HG03520 (cell line): ENCODE measurements around the gene LGALS4.
"Not testable (repeated sequence)": the region's sequence is repeated elsewhere in the genome, so short reads cannot be mapped to it uniquely, and the experiment has no call there.

Source experiments
- ATAC-seq: cut with Tn5 transposase; IDR thresholded peaks from one replicate; pipeline ENCODE4 v1.9.1; 2021; ENCODE audit warnings: mild to moderate bottlenecking, moderate library complexity; ENCODE audit not compliant: unreplicated experiment

LGALS4 gene, protein sequence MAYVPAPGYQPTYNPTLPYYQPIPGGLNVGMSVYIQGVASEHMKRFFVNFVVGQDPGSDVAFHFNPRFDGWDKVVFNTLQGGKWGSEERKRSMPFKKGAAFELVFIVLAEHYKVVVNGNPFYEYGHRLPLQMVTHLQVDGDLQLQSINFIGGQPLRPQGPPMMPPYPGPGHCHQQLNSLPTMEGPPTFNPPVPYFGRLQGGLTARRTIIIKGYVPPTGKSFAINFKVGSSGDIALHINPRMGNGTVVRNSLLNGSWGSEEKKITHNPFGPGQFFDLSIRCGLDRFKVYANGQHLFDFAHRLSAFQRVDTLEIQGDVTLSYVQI

GRCh38 chr19:38812841-38813320 is at the start of gene LGALS4:
TSS of gene LGALS4 (minus strand) at chr19:38812945. CDS start at chr19:38812886, 59 bp downstream.
- ATAC-seq: no peak

- ATAC-seq: no peak
Measured at GRCh38 chr19:38861368-38861767, 48.6 kb upstream of the LGALS4 start.

DNA sequence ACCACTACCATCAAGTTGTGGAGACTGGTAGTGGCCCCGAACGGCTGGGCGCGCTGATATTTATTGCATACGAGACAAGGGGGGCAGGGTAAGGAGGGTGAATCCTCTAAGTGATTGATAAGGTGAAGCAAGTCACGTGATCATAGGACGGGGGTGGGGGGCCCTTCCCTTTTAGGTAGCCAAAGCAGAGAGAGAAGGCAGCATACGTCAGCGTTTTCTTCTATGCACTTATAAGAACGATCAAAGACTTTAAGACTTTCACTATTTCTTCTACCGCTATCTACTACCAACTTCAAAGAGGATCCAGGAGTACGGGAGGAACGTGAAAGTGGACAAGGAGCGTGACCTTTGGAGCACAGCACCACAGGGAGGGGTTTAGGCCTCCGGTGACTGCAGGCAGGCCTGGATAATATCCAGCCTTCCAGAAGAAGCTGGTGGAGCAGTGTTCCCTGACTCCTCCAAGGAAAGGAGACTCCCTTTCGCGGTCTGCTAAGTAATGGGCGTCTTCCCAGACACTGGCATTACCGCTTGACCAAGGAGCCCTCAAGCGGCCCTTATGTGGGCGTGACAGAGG is 47.0 kb upstream of the LGALS4 start:
- not testable (repeated sequence) for ATAC-seq

GRCh38 chr19:38856813-38857212 is 44.1 kb upstream of the LGALS4 start:
- ATAC-seq: no peak

GRCh38 chr19:38855751-38856150 is 43.0 kb upstream of the LGALS4 start:
- ATAC-seq: not testable (repeated sequence)

DNA sequence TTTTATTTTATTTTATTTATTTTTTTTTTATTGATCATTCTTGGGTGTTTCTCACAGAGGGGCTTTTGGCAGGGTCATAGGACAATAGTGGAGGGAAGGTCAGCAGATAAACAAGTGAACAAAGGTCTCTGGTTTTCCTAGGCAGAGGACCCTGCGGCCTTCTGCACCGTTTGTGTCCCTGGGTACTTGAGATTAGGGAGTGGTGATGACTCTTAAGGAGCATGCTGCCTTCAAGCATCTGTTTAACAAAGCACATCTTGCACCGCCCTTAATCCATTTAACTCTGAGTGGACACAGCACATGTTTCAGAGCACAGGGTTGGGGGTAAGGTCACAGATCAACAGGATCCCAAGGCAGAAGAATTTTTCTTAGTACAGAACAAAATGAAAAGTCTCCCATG is 42.2 kb upstream of the LGALS4 start:
- not testable (repeated sequence) for ATAC-seq

DNA sequence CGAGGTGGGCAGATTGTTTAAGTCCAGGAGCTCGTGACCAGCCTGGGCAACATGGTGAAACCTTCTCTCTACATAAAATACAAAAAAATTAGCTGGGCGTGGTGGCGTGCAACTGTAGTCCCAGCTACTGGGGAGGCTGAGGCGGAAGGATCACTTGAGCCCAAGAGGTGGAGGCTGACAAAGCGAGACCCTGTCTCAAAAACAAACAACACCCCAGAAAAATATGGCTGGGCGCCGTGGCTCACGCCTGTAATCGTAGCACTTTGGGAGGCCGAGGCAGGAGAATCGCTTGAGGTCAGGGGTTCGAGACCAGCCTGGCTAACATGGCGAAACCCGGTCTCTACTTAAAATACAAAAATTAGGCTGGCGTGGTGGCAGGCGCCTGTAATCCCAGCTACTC is 40.5 kb upstream of the LGALS4 start:
- ATAC-seq: no peak

DNA sequence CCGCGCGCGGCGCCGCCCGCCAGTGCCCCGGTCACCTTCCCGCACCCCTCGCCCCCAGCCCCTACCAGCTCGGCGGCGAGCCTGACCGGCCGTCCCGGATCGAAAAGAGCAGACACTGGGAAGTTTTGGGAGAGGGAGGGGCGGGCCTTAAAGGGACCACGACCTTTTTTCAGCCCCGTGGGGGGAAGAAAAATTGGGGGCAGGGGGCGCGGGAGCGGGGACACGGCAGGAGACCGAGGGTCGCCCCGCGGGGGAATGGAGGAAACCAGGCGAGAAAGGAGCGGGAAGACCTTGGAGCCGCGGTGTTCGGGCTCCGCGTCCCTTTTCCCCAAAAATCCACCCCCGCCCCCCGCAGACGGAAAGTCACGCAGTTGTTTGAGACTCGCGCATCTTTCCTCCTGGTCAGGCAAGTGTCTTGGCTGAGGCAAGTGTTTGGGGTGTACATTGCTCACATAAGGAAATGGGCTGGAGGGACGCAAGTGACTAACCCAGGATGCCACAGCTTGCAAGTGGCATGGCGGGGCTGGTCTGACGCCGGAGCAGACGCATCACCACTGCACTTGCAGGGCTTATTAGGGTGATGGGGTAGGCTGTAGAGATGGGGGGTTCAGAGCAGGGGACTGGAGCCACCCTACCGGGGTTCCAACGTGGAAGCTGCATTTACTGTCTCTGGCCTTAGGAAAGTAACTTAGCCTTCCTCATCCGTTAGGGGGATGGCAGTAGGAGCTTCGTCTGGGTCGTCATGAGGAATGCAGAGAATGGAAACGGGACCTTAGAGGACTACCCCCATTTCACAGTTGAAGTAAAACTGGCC is 39.7 kb upstream of the LGALS4 start:
- ATAC-seq: no peak

GRCh38 chr19:38851622-38852230 is 39.0 kb upstream of the LGALS4 start:
- no peak for ATAC-seq

GRCh38 chr19:38850976-38851621 is 38.4 kb upstream of the LGALS4 start:
- ATAC-seq: no peak

- peak; percentile 66 for ATAC-seq
Measured at GRCh38 chr19:38850436-38850975, 37.8 kb upstream of the LGALS4 start.

GRCh38 chr19:38849860-38850435 is 37.2 kb upstream of the LGALS4 start, which contains the start of gene HNRNPL:
TSS of gene HNRNPL (minus strand) at chr19:38849986. CDS start at chr19:38849966, 20 bp downstream.
- ATAC-seq: peak; percentile 43

DNA sequence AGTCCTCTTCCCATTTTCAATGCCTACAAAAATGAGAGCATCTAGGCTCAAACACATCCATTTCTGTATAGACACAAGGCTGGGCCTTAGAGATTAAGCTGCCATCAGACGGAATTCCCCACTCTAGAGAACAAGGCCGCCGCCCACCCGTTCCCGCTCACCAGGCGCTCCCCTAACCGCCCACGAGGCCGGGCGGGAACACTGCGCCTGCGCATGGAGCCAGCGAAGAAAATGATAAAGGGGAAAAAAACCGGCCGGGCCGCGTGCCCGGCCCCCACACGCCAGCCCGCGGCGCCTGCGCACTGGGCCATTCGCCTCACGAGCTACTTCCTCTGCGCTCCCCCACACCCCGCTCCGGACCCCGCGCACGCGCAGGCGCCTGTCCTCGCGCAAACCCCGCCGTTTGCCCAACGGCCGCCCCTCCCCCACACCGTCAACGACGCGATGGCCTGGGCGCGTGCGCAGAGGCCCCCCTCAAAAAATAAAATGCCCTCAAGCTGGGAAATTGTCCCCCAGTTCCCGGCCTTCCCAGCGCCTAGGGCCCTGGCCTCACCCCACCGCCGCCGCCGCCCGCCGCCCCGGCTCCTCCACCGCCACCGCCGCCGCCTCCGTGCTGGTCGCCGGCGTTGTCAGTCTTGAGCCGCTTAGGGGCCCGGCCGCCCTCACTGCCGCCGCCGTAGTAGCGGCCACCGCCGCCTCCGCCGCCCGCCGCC is 36.6 kb upstream of the LGALS4 start:
- ATAC-seq: peak; percentile 18

DNA sequence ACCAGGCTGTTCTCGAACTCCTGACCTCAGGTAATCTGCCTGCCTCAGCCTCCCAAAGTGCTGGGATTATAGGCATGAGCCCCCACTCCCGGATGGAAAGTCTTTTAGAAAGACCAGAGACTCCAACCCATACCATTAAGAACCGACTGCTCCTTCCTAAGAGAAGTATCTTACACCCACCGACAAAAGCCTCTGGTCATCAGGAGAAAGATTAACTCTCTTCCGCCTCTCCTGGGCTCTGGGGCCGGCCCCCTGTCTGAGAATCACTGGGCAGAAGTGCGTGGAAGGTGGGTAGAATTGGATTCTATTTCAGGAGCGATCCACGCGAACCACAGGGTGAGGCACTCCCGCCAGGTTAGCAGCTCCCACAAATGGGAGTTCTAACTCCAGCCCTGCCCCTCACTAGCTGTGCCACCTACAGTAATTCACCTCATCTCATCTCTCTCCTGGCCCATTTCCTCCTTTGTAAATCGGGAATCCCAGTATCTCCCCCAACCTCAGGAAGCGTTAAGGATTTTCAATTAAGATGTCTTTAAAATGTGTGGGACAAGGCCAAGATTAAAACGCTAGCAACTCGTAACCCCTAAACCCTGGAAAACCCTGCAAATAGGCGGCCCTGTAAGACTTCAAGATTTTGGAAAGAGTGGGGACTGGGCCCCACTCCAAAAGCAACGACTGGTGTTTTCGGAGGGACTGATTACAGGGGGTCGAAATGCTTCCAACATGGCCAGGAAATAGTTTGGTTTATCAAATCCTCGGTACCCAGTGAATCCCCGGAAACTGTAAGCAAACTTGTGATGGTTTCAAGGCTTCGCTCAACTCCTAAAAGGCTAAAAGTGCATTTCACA is 35.8 kb upstream of the LGALS4 start:
- no peak for ATAC-seq

DNA sequence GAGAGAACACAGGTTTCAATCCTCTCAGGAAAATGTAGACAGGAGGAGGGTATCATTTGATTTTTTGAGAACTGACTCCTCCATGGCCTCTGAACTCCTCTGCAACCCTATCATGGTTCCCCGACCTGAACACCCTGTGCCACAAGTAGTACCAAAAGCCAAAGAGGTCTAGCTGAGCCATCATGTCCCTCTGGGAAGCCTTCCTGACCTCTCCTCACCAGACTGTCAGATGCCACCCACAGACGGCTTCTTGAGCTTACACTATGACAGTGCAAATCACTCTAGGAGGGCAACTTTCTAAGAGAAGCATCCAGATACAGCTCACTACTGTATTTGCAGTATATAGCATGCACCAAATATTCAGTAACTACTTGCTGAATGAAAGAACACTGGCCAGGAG is 33.4 kb upstream of the LGALS4 start:
- no peak for ATAC-seq

DNA sequence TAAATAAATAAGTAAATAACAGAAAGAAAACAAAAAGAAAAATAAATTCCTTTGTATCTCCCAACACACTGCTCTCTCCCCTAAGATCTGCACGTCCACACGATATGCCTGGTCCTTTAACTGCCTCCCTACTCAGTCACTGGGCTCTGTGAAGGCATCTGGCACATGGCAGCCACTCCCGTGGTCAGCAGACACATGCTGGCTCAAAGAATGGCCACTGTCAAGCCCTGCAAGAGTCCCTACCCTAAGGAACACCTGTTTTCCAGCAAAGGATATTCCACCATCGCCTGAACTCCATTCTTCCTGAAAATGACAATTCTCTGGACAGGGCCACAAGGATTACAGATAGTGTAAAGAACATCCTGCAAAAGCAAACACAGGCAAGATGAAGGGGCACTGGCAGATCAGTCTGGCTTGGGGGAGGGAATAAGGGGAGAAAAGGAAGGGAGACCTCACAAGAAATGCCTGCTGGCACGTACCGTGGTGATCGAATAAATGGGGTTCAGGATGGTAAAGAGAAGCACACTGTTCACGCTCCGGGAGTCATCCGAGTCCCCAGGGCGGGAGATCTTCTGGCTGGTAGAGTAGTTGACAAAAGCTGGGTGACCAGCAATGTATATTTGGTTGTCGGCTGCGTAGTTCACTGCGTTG is 32.8 kb upstream of the LGALS4 start:
- no peak for ATAC-seq

DNA sequence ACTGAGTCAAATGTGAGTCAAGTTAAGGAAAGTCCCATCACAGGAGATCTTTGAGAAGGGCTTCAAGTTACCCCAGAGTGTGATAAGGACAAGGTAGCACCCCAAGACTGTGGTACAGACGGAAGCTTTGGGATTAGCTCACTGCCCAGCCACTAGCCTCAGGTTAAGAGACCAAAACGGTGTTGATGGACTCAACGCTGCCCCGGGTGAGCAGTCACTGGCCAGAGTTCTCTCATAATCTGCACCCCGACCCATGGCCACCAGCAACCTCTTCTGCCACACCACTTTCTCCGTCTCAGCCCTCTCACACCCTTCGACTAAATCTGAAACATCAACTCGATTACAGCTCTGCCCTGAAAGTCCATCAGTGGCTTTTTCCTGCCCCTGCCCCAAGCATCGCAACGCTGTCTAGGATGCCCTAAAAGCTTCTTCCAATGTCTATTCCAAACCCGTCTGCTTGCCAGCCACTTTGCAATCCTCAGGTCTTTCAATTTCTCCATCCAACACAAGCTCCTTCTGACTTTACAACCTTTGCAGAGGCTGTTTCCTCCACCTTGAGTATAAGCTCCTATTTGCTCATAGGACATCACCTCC is 31.4 kb upstream of the LGALS4 start:
- ATAC-seq: no peak
